RWPE2 (cell line): ENCODE results near the gene LIPE.
A peak's percentile ranks its signal among the peaks of the same experiment; 100 is the strongest.

Source experiments
- ATAC-seq: fragments of 200-7000 bp; cut with Tn5 transposase; 3 replicates; pipeline ENCODE4 v1.9.1; 2021; ENCODE audit warnings: low read depth
- DNase-seq: peaks from one replicate; pipeline ENCODE4 v3.0.0-alpha.2; 2020; ENCODE audit warnings: low spot score
- H3K27ac ChIP-seq: fragments of 450-650 bp; 2 replicates; pipeline ENCODE4 v1.5.1; 2017; ENCODE audit warnings: mild to moderate bottlenecking; ENCODE audit not compliant: poor library complexity, severe bottlenecking
- H3K27me3 ChIP-seq: fragments of 250-450 bp; sonication (Bioruptor Pico); 2 replicates; pipeline ENCODE4 v1.5.1; 2021; ENCODE audit warnings: mild to moderate bottlenecking, moderate library complexity; ENCODE audit not compliant: insufficient read depth, poor library complexity, severe bottlenecking
- H3K36me3 ChIP-seq: fragments of 250-450 bp; sonication (Bioruptor Pico); 2 replicates; pipeline ENCODE4 v1.5.1; 2020; ENCODE audit warnings: low read depth, mild to moderate bottlenecking, moderate library complexity
- H3K4me1 ChIP-seq: fragments of 250-450 bp; sonication (Bioruptor Pico); 2 replicates; pipeline ENCODE4 v1.5.1; 2021; ENCODE audit warnings: mild to moderate bottlenecking, moderate library complexity; ENCODE audit not compliant: insufficient read depth, poor library complexity, severe bottlenecking
- H3K4me3 ChIP-seq: fragments of 250-450 bp; sonication (Bioruptor Pico); 2 replicates; pipeline ENCODE4 v1.5.1; 2021; ENCODE audit warnings: mild to moderate bottlenecking, moderate library complexity; ENCODE audit not compliant: severe bottlenecking
- H3K9me3 ChIP-seq: fragments of 250-450 bp; sonication (Bioruptor Pico); 2 replicates; pipeline ENCODE4 v1.5.1; 2021; ENCODE audit warnings: mild to moderate bottlenecking, moderate library complexity; ENCODE audit not compliant: severe bottlenecking
- CTCF ChIP-seq: fragments of 450-650 bp; IDR thresholded peaks from one replicate; pipeline ENCODE4 v1.5.1; 2017; ENCODE audit warnings: mild to moderate bottlenecking, moderate library complexity; ENCODE audit not compliant: poor library complexity, severe bottlenecking

LIPE gene

GRCh38 chr19:42402376-42403116 lies 24.6 kb downstream of the LIPE start:
- Histone ChIP-seq H3K36me3 (no peaks in the 10 kb centered on the region; the same call in 1 of the 2 replicates), H3K27ac (no peak overlapping the region), H3K4me1 (no peaks in the 10 kb centered on the region), H3K4me3 (no peak overlapping the region), H3K27me3 (no peaks in the 10 kb centered on the region), H3K9me3 (no peaks in the 10 kb centered on the region)
- ATAC-seq = no peak
- TF ChIP-seq CTCF = no peak
- DNase-seq = no peak

GRCh38 chr19:42401365-42402303 lies 25.6 kb downstream of the LIPE start:
- Histone ChIP-seq H3K4me3 (peak overlapping the region; percentile 30), H3K27ac (no peak overlapping the region)
- TF ChIP-seq CTCF = peak; percentile 90

GRCh38 chr19:42400404-42400803 lies 26.8 kb downstream of the LIPE start:
- H3K36me3 ChIP-seq = no peaks in the 10 kb centered on the region; the same call in 1 of the 2 replicates
- DNase-seq (no peak), ATAC-seq (no peak)
- no peak for TF ChIP-seq CTCF
- no peaks in the 10 kb centered on the region for H3K9me3 ChIP-seq
- peaks cover 4% of the 10 kb centered on the region for H3K4me1 ChIP-seq
- H3K27ac ChIP-seq = no peak overlapping the region
- H3K27me3 ChIP-seq = no peaks in the 10 kb centered on the region
- no peak overlapping the region for H3K4me3 ChIP-seq

More at GRCh38 chr19:42401365-42402303, 25.6 kb downstream of the LIPE start:
- Histone ChIP-seq H3K27me3 (no peaks in the 10 kb centered on the region), H3K9me3 (no peaks in the 10 kb centered on the region), H3K4me1 (no peaks in the 10 kb centered on the region), H3K36me3 (no peaks in the 10 kb centered on the region; the same call in 1 of the 2 replicates)
- peak; percentile 57 for ATAC-seq
- DNase-seq = no peak

GRCh38 chr19:42397263-42398166 lies 29.7 kb downstream of the LIPE start:
- Histone ChIP-seq H3K4me1 (peaks cover 4% of the 10 kb centered on the region), H3K36me3 (no peaks in the 10 kb centered on the region), H3K27ac (peak overlapping the region; percentile 72), H3K27me3 (no peaks in the 10 kb centered on the region), H3K4me3 (peak overlapping the region; percentile 46), H3K9me3 (no peaks in the 10 kb centered on the region)
- DNase-seq (no peak), ATAC-seq (no peak; the same call in 2 of the 3 replicates)
- no peak for TF ChIP-seq CTCF
